ENCODE measurements around the gene KLRC4. TPM values are rescaled to one million over a fixed set of nuclear protein-coding genes. Genes with fewer than 3 reads are reported as not detected.
"Not testable (repeated sequence)": the region's sequence is repeated elsewhere in the genome, so short reads cannot be mapped to it uniquely, and the experiment has no call there.

The KLRC4 gene
- not detected for total RNA-seq

GRCh38 chr12:10409392-10409791 lies at the start of gene KLRC4:
Gene KLRC4, minus strand, starts transcription at chr12:10409757. Its CDS starts 182 bp downstream, at chr12:10409575.
- H3K9ac ChIP-seq (ENCODE audit: low read depth in 1 of 3, low read length in 3 of 3), result no peak within 1 kb of the TSS
- no peak within 1 kb of the TSS for H3K27ac ChIP-seq (ENCODE audit: low read depth, low read length)
- no peaks in the 10 kb centered on the region for H3K36me3 ChIP-seq (ENCODE audit: control insufficient read depth in 3 of 3, insufficient read depth in 3 of 3, low read length in 3 of 3)
- no peaks in the 10 kb centered on the region for H3K4me1 ChIP-seq (ENCODE audit: control insufficient read depth in 3 of 3, insufficient read depth in 3 of 3, low read length in 3 of 3)
- H3K27me3 ChIP-seq (ENCODE audit: control insufficient read depth in 3 of 3, insufficient read depth in 3 of 3, low read length in 3 of 3), result no peaks in the 10 kb centered on the region
- no peak within 1 kb of the TSS for H3K4me3 ChIP-seq (ENCODE audit: low read length in 3 of 3)
- H3K9me3 ChIP-seq (ENCODE audit: control insufficient read depth in 3 of 3, low read length in 3 of 3), result peaks cover 0 to 3% (median 0%) of the 10 kb centered on the region in 3 donors

GRCh38 chr12:10457760-10458159 lies 48.2 kb upstream of the KLRC4 start:
- no peak overlapping the region for H3K27ac ChIP-seq (ENCODE audit: low read depth, low read length)
- H3K27me3 ChIP-seq (ENCODE audit: control insufficient read depth in 3 of 3, insufficient read depth in 3 of 3, low read length in 3 of 3), result no peaks in the 10 kb centered on the region
- no peak overlapping the region for H3K9ac ChIP-seq (ENCODE audit: low read depth in 1 of 3, low read length in 3 of 3)
- no peaks in the 10 kb centered on the region for H3K4me1 ChIP-seq (ENCODE audit: control insufficient read depth in 3 of 3, insufficient read depth in 3 of 3, low read length in 3 of 3)
- H3K4me3 ChIP-seq (ENCODE audit: low read length in 3 of 3), result no peak overlapping the region
- peaks cover 0 to 12% (median 3%) of the 10 kb centered on the region in 3 donors for H3K9me3 ChIP-seq (ENCODE audit: control insufficient read depth in 3 of 3, low read length in 3 of 3)
- no peaks in the 10 kb centered on the region for H3K36me3 ChIP-seq (ENCODE audit: control insufficient read depth in 3 of 3, insufficient read depth in 3 of 3, low read length in 3 of 3)

GRCh38 chr12:10456856-10457255 lies 47.3 kb upstream of the KLRC4 start:
- no peaks in the 10 kb centered on the region for H3K36me3 ChIP-seq (ENCODE audit: control insufficient read depth in 3 of 3, insufficient read depth in 3 of 3, low read length in 3 of 3)
- no peaks in the 10 kb centered on the region for H3K27me3 ChIP-seq (ENCODE audit: control insufficient read depth in 3 of 3, insufficient read depth in 3 of 3, low read length in 3 of 3)

GRCh38 chr12:10455766-10456165 lies 46.2 kb upstream of the KLRC4 start:
- no peak overlapping the region for H3K9ac ChIP-seq (ENCODE audit: low read depth in 1 of 3, low read length in 3 of 3)
- peaks cover 0 to 12% (median 3%) of the 10 kb centered on the region in 3 donors for H3K9me3 ChIP-seq (ENCODE audit: control insufficient read depth in 3 of 3, low read length in 3 of 3)
- no peak overlapping the region for H3K27ac ChIP-seq (ENCODE audit: low read depth, low read length)
- H3K4me3 ChIP-seq (ENCODE audit: low read length in 3 of 3), result no peak overlapping the region
- H3K4me1 ChIP-seq (ENCODE audit: control insufficient read depth in 3 of 3, insufficient read depth in 3 of 3, low read length in 3 of 3), result no peaks in the 10 kb centered on the region
- H3K27me3 ChIP-seq (ENCODE audit: control insufficient read depth in 3 of 3, insufficient read depth in 3 of 3, low read length in 3 of 3), result no peaks in the 10 kb centered on the region
- H3K36me3 ChIP-seq (ENCODE audit: control insufficient read depth in 3 of 3, insufficient read depth in 3 of 3, low read length in 3 of 3), result no peaks in the 10 kb centered on the region

More at GRCh38 chr12:10456856-10457255, 47.3 kb upstream of the KLRC4 start:
- H3K9ac ChIP-seq (ENCODE audit: low read depth in 1 of 3, low read length in 3 of 3), result no peak overlapping the region
- no peak overlapping the region for H3K27ac ChIP-seq (ENCODE audit: low read depth, low read length)
- H3K4me1 ChIP-seq (ENCODE audit: control insufficient read depth in 3 of 3, insufficient read depth in 3 of 3, low read length in 3 of 3), result no peaks in the 10 kb centered on the region
- H3K4me3 ChIP-seq (ENCODE audit: low read length in 3 of 3), result no peak overlapping the region
- H3K9me3 ChIP-seq (ENCODE audit: control insufficient read depth in 3 of 3, low read length in 3 of 3), result peaks cover 0 to 12% (median 3%) of the 10 kb centered on the region in 3 donors

GRCh38 chr12:10454531-10454930 lies 45.0 kb upstream of the KLRC4 start:
- H3K4me1 ChIP-seq (ENCODE audit: control insufficient read depth in 3 of 3, insufficient read depth in 3 of 3, low read length in 3 of 3), result no peaks in the 10 kb centered on the region
- no peak overlapping the region for H3K9ac ChIP-seq (ENCODE audit: low read depth in 1 of 3, low read length in 3 of 3)
- peaks cover 0 to 12% (median 3%) of the 10 kb centered on the region in 3 donors for H3K9me3 ChIP-seq (ENCODE audit: control insufficient read depth in 3 of 3, low read length in 3 of 3)
- no peak overlapping the region for H3K4me3 ChIP-seq (ENCODE audit: low read length in 3 of 3)
- H3K36me3 ChIP-seq (ENCODE audit: control insufficient read depth in 3 of 3, insufficient read depth in 3 of 3, low read length in 3 of 3), result no peaks in the 10 kb centered on the region
- no peak overlapping the region for H3K27ac ChIP-seq (ENCODE audit: low read depth, low read length)
- no peaks in the 10 kb centered on the region for H3K27me3 ChIP-seq (ENCODE audit: control insufficient read depth in 3 of 3, insufficient read depth in 3 of 3, low read length in 3 of 3)

GRCh38 chr12:10453156-10453555 lies 43.6 kb upstream of the KLRC4 start, which contains the start of gene KLRC1:
Gene KLRC1, minus strand, starts transcription at chr12:10453377. Its CDS starts 2,221 bp downstream, at chr12:10451156.
- Histone ChIP-seq H3K27ac (ENCODE audit: low read depth, low read length) (no peak within 1 kb of the TSS), H3K9me3 (ENCODE audit: control insufficient read depth in 3 of 3, low read length in 3 of 3) (peaks cover 0 to 12% (median 3%) of the 10 kb centered on the region in 3 donors), H3K27me3 (ENCODE audit: control insufficient read depth in 3 of 3, insufficient read depth in 3 of 3, low read length in 3 of 3) (no peaks in the 10 kb centered on the region), H3K4me1 (ENCODE audit: control insufficient read depth in 3 of 3, insufficient read depth in 3 of 3, low read length in 3 of 3) (no peaks in the 10 kb centered on the region), H3K9ac (ENCODE audit: low read depth in 1 of 3, low read length in 3 of 3) (no peak within 1 kb of the TSS), H3K4me3 (ENCODE audit: low read length in 3 of 3) (no peak within 1 kb of the TSS), H3K36me3 (ENCODE audit: control insufficient read depth in 3 of 3, insufficient read depth in 3 of 3, low read length in 3 of 3) (no peaks in the 10 kb centered on the region)

- Histone ChIP-seq H3K27ac (ENCODE audit: low read depth, low read length) (no peak overlapping the region), H3K9ac (ENCODE audit: low read depth in 1 of 3, low read length in 3 of 3) (no peak overlapping the region), H3K27me3 (ENCODE audit: control insufficient read depth in 3 of 3, insufficient read depth in 3 of 3, low read length in 3 of 3) (no peaks in the 10 kb centered on the region), H3K9me3 (ENCODE audit: control insufficient read depth in 3 of 3, low read length in 3 of 3) (no peaks in the 10 kb centered on the region), H3K4me3 (ENCODE audit: low read length in 3 of 3) (no peak overlapping the region), H3K4me1 (ENCODE audit: control insufficient read depth in 3 of 3, insufficient read depth in 3 of 3, low read length in 3 of 3) (no peaks in the 10 kb centered on the region), H3K36me3 (ENCODE audit: control insufficient read depth in 3 of 3, insufficient read depth in 3 of 3, low read length in 3 of 3) (no peaks in the 10 kb centered on the region)
Measured at GRCh38 chr12:10448236-10448635, 38.7 kb upstream of the KLRC4 start.

- H3K27me3 ChIP-seq (ENCODE audit: control insufficient read depth in 3 of 3, insufficient read depth in 3 of 3, low read length in 3 of 3); H3K4me3 ChIP-seq (ENCODE audit: low read length in 3 of 3); H3K4me1 ChIP-seq (ENCODE audit: control insufficient read depth in 3 of 3, insufficient read depth in 3 of 3, low read length in 3 of 3); H3K36me3 ChIP-seq (ENCODE audit: control insufficient read depth in 3 of 3, insufficient read depth in 3 of 3, low read length in 3 of 3); H3K9ac ChIP-seq (ENCODE audit: low read depth in 1 of 3, low read length in 3 of 3); H3K9me3 ChIP-seq (ENCODE audit: control insufficient read depth in 3 of 3, low read length in 3 of 3); H3K27ac ChIP-seq (ENCODE audit: low read depth, low read length): not testable (repeated sequence)
Measured at GRCh38 chr12:10446052-10446451, 36.5 kb upstream of the KLRC4 start.

GRCh38 chr12:10441144-10441543 lies 31.6 kb upstream of the KLRC4 start:
- not testable (repeated sequence) for H3K4me1 ChIP-seq (ENCODE audit: control insufficient read depth in 3 of 3, insufficient read depth in 3 of 3, low read length in 3 of 3); H3K9ac ChIP-seq (ENCODE audit: low read depth in 1 of 3, low read length in 3 of 3); H3K36me3 ChIP-seq (ENCODE audit: control insufficient read depth in 3 of 3, insufficient read depth in 3 of 3, low read length in 3 of 3); H3K27me3 ChIP-seq (ENCODE audit: control insufficient read depth in 3 of 3, insufficient read depth in 3 of 3, low read length in 3 of 3); H3K4me3 ChIP-seq (ENCODE audit: low read length in 3 of 3); H3K9me3 ChIP-seq (ENCODE audit: control insufficient read depth in 3 of 3, low read length in 3 of 3); H3K27ac ChIP-seq (ENCODE audit: low read depth, low read length)

GRCh38 chr12:10439608-10440274 lies 30.2 kb upstream of the KLRC4 start:
- H3K4me3 ChIP-seq (ENCODE audit: low read length in 3 of 3); H3K27ac ChIP-seq (ENCODE audit: low read depth, low read length); H3K4me1 ChIP-seq (ENCODE audit: control insufficient read depth in 3 of 3, insufficient read depth in 3 of 3, low read length in 3 of 3); H3K27me3 ChIP-seq (ENCODE audit: control insufficient read depth in 3 of 3, insufficient read depth in 3 of 3, low read length in 3 of 3); H3K36me3 ChIP-seq (ENCODE audit: control insufficient read depth in 3 of 3, insufficient read depth in 3 of 3, low read length in 3 of 3); H3K9me3 ChIP-seq (ENCODE audit: control insufficient read depth in 3 of 3, low read length in 3 of 3); H3K9ac ChIP-seq (ENCODE audit: low read depth in 1 of 3, low read length in 3 of 3): not testable (repeated sequence)
